MM.1S (cell line): Measurements from ENCODE around the gene SAMMSON.

Experiments used
- DNase-seq: peaks from one replicate; pipeline ENCODE4 v3.0.0-alpha.2; 2015
- H2AFZ ChIP-seq: fragments of 300-600 bp; sonication (generic); 2 replicates; pipeline ENCODE4 v1.6.0; 2016; ENCODE audit warnings: antibody characterized with exemption, low read length
- H3F3A ChIP-seq: fragments of 300-600 bp; sonication (generic); 2 replicates; pipeline ENCODE4 v1.6.1; 2016; ENCODE audit warnings: mild to moderate bottlenecking, antibody characterized with exemption, low read length, moderate library complexity, mixed read lengths; ENCODE audit not compliant: insufficient read depth
- H3K27ac ChIP-seq: fragments of 300-600 bp; sonication (generic); 2 replicates; pipeline ENCODE4 v1.5.1; 2016; ENCODE audit warnings: mild to moderate bottlenecking, low read length
- H3K27me3 ChIP-seq: fragments of 300-600 bp; sonication (generic); replicated peaks from 2 replicates; pipeline ENCODE4 v1.6.0; 2016; ENCODE audit warnings: low read length; ENCODE audit not compliant: insufficient read depth
- H3K36me3 ChIP-seq: fragments of 300-600 bp; sonication (generic); replicated peaks from 2 replicates; pipeline ENCODE4 v1.6.1; 2016; ENCODE audit warnings: mild to moderate bottlenecking, low read length, mixed read lengths; ENCODE audit not compliant: insufficient read depth
- H3K4me1 ChIP-seq: fragments of 300-600 bp; sonication (generic); 2 replicates; pipeline ENCODE4 v1.6.1; 2016; ENCODE audit warnings: low read length, mixed read lengths
- H3K4me2 ChIP-seq: fragments of 300-600 bp; sonication (generic); 2 replicates; pipeline ENCODE4 v1.6.0; 2016; ENCODE audit warnings: low read depth, low read length
- H3K4me3 ChIP-seq: fragments of 300-600 bp; sonication (generic); 2 replicates; pipeline ENCODE4 v1.5.1; 2016; ENCODE audit warnings: low read length, mixed read lengths
- H3K79me2 ChIP-seq: fragments of 300-600 bp; sonication (generic); 2 replicates; pipeline ENCODE4 v1.6.1; 2016; ENCODE audit warnings: mixed run types, low read length, mixed read lengths
- H3K9ac ChIP-seq: fragments of 300-600 bp; sonication (generic); 2 replicates; pipeline ENCODE4 v1.6.1; 2016; ENCODE audit warnings: low read length, mixed read lengths
- H3K9me2 ChIP-seq: fragments of 300-600 bp; sonication (generic); replicated peaks from 2 replicates; pipeline ENCODE4 v1.6.1; 2016; ENCODE audit warnings: mild to moderate bottlenecking, low read length, mixed read lengths; ENCODE audit not compliant: insufficient read depth
- H3K9me3 ChIP-seq: fragments of 300-600 bp; sonication (generic); replicated peaks from 2 replicates; pipeline ENCODE4 v1.6.1; 2016; ENCODE audit warnings: mild to moderate bottlenecking, low read length, mixed read lengths; ENCODE audit not compliant: insufficient read depth
- H4K20me1 ChIP-seq: fragments of 300-600 bp; sonication (generic); 2 replicates; pipeline ENCODE4 v1.6.1; 2016; ENCODE audit warnings: mild to moderate bottlenecking, low read length, moderate library complexity, mixed read lengths; ENCODE audit not compliant: insufficient read depth
- EZH2 ChIP-seq: fragments of 300-600 bp; sonication (generic); optimal IDR thresholded peaks from 2 replicates; pipeline ENCODE3; 2017; ENCODE audit warnings: low read depth, mild to moderate bottlenecking, antibody characterized with exemption, low read length, mixed read lengths
- EZH2phosphoT487 ChIP-seq: fragments of 300-600 bp; sonication (generic); IDR thresholded peaks from 2 replicates; pipeline ENCODE4 v1.6.1; 2018; ENCODE audit warnings: antibody characterized with exemption, low read length
- TF ChIP-seq, protein P1 (sequence below): fragments of 300-600 bp; sonication (generic); IDR thresholded peaks from 2 replicates; pipeline ENCODE4 v1.5.1; 2016; ENCODE audit warnings: antibody characterized with exemption, low read length, mixed read lengths

SAMMSON gene

DNA sequence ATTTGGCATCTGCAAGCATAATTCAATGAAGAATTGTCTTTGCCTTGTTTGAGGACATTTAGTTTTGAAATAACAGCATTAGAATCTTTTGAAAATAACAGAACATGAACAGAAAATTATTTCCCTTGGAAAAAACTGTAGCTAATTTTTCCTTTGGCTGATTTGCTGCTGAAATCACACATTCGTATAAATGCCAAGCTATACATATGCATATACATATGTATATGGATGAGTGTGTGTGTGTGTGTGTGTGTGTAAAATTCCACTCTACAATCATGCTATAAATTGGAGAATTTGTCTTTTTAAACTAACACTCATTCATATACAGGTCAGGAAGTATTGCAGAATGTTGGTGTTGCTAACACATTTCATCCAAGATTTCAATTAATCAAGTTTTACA is 57.9 kb downstream of the SAMMSON start:
- Histone ChIP-seq H3K9me3 (no peaks in the 10 kb centered on the region), H3K4me1 (no peaks in the 10 kb centered on the region), H3K79me2 (no peaks in the 10 kb centered on the region), H2AFZ (no peak overlapping the region), H3K9ac (no peak overlapping the region), H3K36me3 (no peaks in the 10 kb centered on the region), H4K20me1 (no peaks in the 10 kb centered on the region), H3K4me3 (no peak overlapping the region), H3K27ac (no peak overlapping the region), H3K9me2 (no peaks in the 10 kb centered on the region), H3K4me2 (no peak overlapping the region), H3K27me3 (no peaks in the 10 kb centered on the region), H3F3A (no peaks in the 10 kb centered on the region)
- TF ChIP-seq, protein P1, sequence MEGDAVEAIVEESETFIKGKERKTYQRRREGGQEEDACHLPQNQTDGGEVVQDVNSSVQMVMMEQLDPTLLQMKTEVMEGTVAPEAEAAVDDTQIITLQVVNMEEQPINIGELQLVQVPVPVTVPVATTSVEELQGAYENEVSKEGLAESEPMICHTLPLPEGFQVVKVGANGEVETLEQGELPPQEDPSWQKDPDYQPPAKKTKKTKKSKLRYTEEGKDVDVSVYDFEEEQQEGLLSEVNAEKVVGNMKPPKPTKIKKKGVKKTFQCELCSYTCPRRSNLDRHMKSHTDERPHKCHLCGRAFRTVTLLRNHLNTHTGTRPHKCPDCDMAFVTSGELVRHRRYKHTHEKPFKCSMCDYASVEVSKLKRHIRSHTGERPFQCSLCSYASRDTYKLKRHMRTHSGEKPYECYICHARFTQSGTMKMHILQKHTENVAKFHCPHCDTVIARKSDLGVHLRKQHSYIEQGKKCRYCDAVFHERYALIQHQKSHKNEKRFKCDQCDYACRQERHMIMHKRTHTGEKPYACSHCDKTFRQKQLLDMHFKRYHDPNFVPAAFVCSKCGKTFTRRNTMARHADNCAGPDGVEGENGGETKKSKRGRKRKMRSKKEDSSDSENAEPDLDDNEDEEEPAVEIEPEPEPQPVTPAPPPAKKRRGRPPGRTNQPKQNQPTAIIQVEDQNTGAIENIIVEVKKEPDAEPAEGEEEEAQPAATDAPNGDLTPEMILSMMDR = no peak
- no peak for TF ChIP-seq EZH2
- no peak for TF ChIP-seq EZH2phosphoT487
- DNase-seq = no peak

DNA sequence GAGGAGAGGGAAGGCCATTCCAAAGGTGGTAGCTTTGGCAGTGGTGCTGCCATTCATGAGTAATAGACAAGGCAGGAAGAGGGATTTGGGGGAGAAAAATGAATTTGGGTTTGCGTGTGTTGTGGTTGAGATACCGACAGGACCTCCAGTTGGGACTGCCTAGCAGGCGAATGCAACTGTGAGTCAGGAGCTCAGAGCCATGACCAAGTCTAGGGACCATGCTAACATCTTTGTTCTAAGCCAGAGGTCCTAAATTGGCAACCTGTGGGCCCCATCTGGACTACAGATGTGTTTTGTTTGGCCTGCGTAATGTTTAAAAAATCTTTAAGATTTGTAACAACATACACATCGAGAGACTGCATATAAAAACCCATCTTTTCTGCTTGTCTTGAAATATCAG is 61.6 kb downstream of the SAMMSON start:
- no peaks in the 10 kb centered on the region for H3K36me3 ChIP-seq
- no peak for DNase-seq
- no peak overlapping the region for H3K4me3 ChIP-seq
- no peaks in the 10 kb centered on the region for H3K9me3 ChIP-seq
- no peak overlapping the region for H3K4me2 ChIP-seq
- no peak overlapping the region for H3K27ac ChIP-seq
- H3K27me3 ChIP-seq = no peaks in the 10 kb centered on the region
- no peak overlapping the region for H3K9ac ChIP-seq
- H3K4me1 ChIP-seq = no peaks in the 10 kb centered on the region
- no peaks in the 10 kb centered on the region for H3K79me2 ChIP-seq
- no peak for TF ChIP-seq EZH2phosphoT487
- H4K20me1 ChIP-seq = no peaks in the 10 kb centered on the region
- H2AFZ ChIP-seq = no peak overlapping the region
- H3K9me2 ChIP-seq = no peaks in the 10 kb centered on the region
- H3F3A ChIP-seq = no peaks in the 10 kb centered on the region

DNA sequence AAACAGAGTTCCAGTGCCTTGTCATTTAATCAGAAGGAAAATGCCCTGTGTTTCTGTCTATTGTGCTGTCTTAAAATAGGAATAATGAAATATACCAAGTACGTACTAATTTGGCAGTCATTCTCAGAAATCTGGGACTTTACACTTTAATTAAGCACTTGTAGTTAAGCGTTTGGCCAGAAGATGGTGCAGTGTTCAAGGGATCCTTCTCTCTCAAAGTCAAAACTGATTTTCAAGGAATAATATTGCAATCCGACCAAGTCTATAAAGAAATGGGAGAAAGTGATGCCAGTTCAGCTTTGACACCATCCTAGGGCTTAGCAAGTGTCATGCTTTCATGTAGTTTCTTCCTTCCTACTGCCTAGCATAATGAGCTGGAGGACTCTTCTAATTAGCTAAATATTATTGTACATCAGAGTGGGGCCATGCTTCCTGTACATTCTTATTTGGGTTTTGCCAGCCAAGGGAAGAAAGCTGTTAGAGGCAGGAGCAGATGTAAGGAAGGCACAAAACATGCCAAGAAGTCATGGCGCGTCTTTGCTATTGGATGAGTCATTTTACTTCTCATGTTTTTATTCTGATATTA is 64.8 kb downstream of the SAMMSON start:
- Histone ChIP-seq H3K79me2 (no peaks in the 10 kb centered on the region), H3K9ac (no peak overlapping the region), H3F3A (no peaks in the 10 kb centered on the region), H3K9me3 (no peaks in the 10 kb centered on the region), H3K27me3 (no peaks in the 10 kb centered on the region), H3K4me3 (no peak overlapping the region), H3K9me2 (no peaks in the 10 kb centered on the region), H2AFZ (no peak overlapping the region), H3K36me3 (no peaks in the 10 kb centered on the region), H4K20me1 (no peaks in the 10 kb centered on the region), H3K4me1 (no peaks in the 10 kb centered on the region), H3K4me2 (no peak overlapping the region), H3K27ac (no peak overlapping the region)
- TF ChIP-seq EZH2 = no peak
- TF ChIP-seq, protein P1 = peak; percentile 70
- DNase-seq = peak; percentile 28

DNA sequence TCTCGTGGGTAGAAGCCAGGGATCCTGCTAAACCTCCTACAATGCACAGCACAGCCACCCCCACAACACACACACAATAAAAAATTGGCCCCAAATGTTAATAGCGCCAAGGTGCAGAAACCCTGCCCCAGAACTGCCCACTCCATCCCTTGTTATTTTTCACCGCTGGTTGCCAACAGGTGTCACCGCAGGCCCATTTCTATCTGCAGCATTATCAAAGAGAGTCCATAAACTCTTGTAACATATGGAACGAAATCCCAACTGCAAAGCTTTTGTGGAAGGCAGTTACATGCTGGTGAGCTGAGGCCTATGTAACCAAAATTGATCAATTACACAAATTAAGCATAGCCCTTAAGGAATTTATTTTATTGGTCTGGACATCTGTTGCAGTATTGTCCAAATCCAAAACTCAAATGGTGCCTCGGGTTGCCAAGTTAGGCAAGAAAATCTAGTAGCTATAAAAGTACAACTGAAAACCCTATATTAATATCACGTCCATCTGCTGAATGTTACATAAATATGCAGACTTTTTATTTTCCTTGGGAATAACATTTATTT is 66.2 kb downstream of the SAMMSON start:
- no peak overlapping the region for H3K4me2 ChIP-seq
- H3K36me3 ChIP-seq = no peaks in the 10 kb centered on the region
- no peaks in the 10 kb centered on the region for H3F3A ChIP-seq
- H4K20me1 ChIP-seq = no peaks in the 10 kb centered on the region
- H3K79me2 ChIP-seq = no peaks in the 10 kb centered on the region
- no peaks in the 10 kb centered on the region for H3K27me3 ChIP-seq
- H3K9ac ChIP-seq = no peak overlapping the region
- no peaks in the 10 kb centered on the region for H3K9me3 ChIP-seq
- TF ChIP-seq EZH2 = no peak
- TF ChIP-seq, protein P1 = peak; percentile 22; the same call in 1 of the 2 replicates
- H3K27ac ChIP-seq = no peak overlapping the region
- H3K4me3 ChIP-seq = no peak overlapping the region
- no peak overlapping the region for H2AFZ ChIP-seq
- H3K4me1 ChIP-seq = no peaks in the 10 kb centered on the region
- DNase-seq = no peak
- no peaks in the 10 kb centered on the region for H3K9me2 ChIP-seq
